Fibroblast of lung (primary cell): ENCODE measurements around the gene CNN3. TPM values are rescaled to one million over a fixed set of nuclear protein-coding genes. Genes with fewer than 3 reads are reported as not detected.

Experiments used
- DNase-seq, 2 donors: peaks; one replicate each; pipeline versions ENCODE4 v3.0.0 to v3.0.0-alpha.2; 2010; ENCODE audit warnings: low read depth in 2 of 2
- H2AFZ ChIP-seq: 2 replicates; pipeline ENCODE4 v1.5.1; 2012; ENCODE audit warnings: low read length, control low read depth, inconsistent platforms
- H3K27ac ChIP-seq: 2 replicates; pipeline ENCODE4 v1.5.1; 2011; ENCODE audit warnings: low read length, control low read depth; ENCODE audit not compliant: insufficient read depth
- H3K27me3 ChIP-seq: 2 replicates; pipeline ENCODE4 v1.5.1; 2011; ENCODE audit warnings: mild to moderate bottlenecking, low read length; ENCODE audit not compliant: control insufficient read depth, insufficient read depth
- H3K36me3 ChIP-seq: 2 replicates; pipeline ENCODE4 v1.5.1; 2011; ENCODE audit warnings: low read length; ENCODE audit not compliant: control insufficient read depth, insufficient read depth
- H3K4me1 ChIP-seq: 2 replicates; pipeline ENCODE4 v1.5.1; 2011; ENCODE audit warnings: low read length; ENCODE audit not compliant: control insufficient read depth, insufficient read depth; ENCODE audit errors: extremely low read depth
- H3K4me2 ChIP-seq: 2 replicates; pipeline ENCODE4 v1.5.1; 2011; ENCODE audit warnings: low read length, control low read depth; ENCODE audit not compliant: insufficient read depth; ENCODE audit errors: extremely low read depth
- H3K4me3 ChIP-seq, 4 experiments: fragments of 200-600 bp in 1 of 4; sonication (generic) in 1 of 4; replicated peaks in 1 of 4; 2 replicates each; pipeline ENCODE4 v1.5.1; 2011 to 2016; ENCODE audit warnings: low read length in 4 of 4, low read depth in 3 of 4, mild to moderate bottlenecking in 3 of 4, control low read depth in 2 of 4, inconsistent platforms in 1 of 4, mixed read lengths in 1 of 4; ENCODE audit not compliant: insufficient read depth in 1 of 4; ENCODE audit errors: control extremely low read depth in 1 of 4
- H3K79me2 ChIP-seq: 2 replicates; pipeline ENCODE4 v1.5.1; 2012; ENCODE audit warnings: mild to moderate bottlenecking, low read length, inconsistent platforms; ENCODE audit not compliant: control insufficient read depth, insufficient read depth
- H3K9ac ChIP-seq: 2 replicates; pipeline ENCODE4 v1.5.1; 2011; ENCODE audit warnings: mild to moderate bottlenecking, low read length, control low read depth; ENCODE audit not compliant: insufficient read depth
- H3K9me3 ChIP-seq: 2 replicates; pipeline ENCODE4 v1.5.1; 2012; ENCODE audit warnings: low read depth, low read length; ENCODE audit not compliant: control insufficient read depth, insufficient read depth
- H4K20me1 ChIP-seq: 2 replicates; pipeline ENCODE4 v1.5.1; 2011; ENCODE audit warnings: low read length; ENCODE audit not compliant: control insufficient read depth, insufficient read depth; ENCODE audit errors: extremely low read depth
- EZH2 ChIP-seq: IDR thresholded peaks from 2 replicates; pipeline ENCODE4 v1.5.1; 2012; ENCODE audit warnings: low read length, control low read depth, mild to moderate bottlenecking; ENCODE audit errors: missing control alignments
- polyA plus RNA-seq, 2 donors: library from polyadenylated mRNA; depleted of rRNA in 1 of 2; stranded (reverse) in 1 of 2; unstranded in 1 of 2; fragments of >200 nt; gene quantifications; 2 replicates each; pipeline ENCODE4 v1.2.1, GENCODE V29; 2011 to 2012; ENCODE audit warnings: missing spikeins in 1 of 2
- total RNA-seq: library from RNA; depleted of rRNA; stranded (reverse); fragments of >200 nt; gene quantifications from 2 replicates; pipeline ENCODE4 v1.2.1, GENCODE V29; 2014
- TF ChIP-seq, protein P1 (sequence below), 2 donors: IDR thresholded peaks in 1 of 2; conservative IDR thresholded peaks in 1 of 2; 1 replicate in 1 of 2; 2 replicates in 1 of 2; pipeline ENCODE4 v1.5.1; 2011 to 2012; ENCODE audit warnings: low read length in 2 of 2, control low read depth in 1 of 2, inconsistent platforms in 1 of 2, low read depth in 1 of 2, mild to moderate bottlenecking in 1 of 2

The CNN3 gene
- total and polyA plus RNA-seq, 2 donors (not counting 1 experiment from before 2014, with no cell fraction given): 601 to 670 TPM

DNA sequence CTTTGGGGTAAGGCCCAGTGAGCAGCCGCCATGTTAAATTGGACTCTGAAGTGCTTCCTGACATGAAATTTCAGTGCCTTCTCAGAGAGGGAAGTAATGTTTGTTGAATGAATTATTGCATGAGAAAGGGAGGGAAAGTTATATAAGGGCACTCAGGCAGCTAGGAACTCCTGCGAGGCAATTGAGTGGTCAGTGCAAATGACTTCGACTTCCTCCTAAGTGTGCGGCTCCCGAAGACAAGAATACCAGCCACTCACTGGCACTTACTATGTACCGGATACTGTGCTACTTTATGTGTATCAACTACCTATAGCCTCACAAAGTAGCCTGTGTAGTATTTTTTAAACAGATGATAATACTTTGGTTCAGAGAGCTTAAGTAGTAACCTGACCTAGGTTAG lies 52.5 kb downstream of the CNN3 start:
- H3K4me2 ChIP-seq: no peak overlapping the region
- H3K4me3 ChIP-seq: no peak overlapping the region
- H2AFZ ChIP-seq: no peak overlapping the region
- H3K4me1 ChIP-seq: no peaks in the 10 kb centered on the region
- DNase-seq: no peak
- H3K27ac ChIP-seq: no peak overlapping the region
- no peaks in the 10 kb centered on the region for H3K9me3 ChIP-seq
- no peaks in the 10 kb centered on the region for H3K36me3 ChIP-seq
- no peaks in the 10 kb centered on the region for H4K20me1 ChIP-seq
- TF ChIP-seq, protein P1, sequence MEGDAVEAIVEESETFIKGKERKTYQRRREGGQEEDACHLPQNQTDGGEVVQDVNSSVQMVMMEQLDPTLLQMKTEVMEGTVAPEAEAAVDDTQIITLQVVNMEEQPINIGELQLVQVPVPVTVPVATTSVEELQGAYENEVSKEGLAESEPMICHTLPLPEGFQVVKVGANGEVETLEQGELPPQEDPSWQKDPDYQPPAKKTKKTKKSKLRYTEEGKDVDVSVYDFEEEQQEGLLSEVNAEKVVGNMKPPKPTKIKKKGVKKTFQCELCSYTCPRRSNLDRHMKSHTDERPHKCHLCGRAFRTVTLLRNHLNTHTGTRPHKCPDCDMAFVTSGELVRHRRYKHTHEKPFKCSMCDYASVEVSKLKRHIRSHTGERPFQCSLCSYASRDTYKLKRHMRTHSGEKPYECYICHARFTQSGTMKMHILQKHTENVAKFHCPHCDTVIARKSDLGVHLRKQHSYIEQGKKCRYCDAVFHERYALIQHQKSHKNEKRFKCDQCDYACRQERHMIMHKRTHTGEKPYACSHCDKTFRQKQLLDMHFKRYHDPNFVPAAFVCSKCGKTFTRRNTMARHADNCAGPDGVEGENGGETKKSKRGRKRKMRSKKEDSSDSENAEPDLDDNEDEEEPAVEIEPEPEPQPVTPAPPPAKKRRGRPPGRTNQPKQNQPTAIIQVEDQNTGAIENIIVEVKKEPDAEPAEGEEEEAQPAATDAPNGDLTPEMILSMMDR (conservative IDR thresholded peaks at IDR 0.05 in 1 of 2, IDR thresholded peaks at IDR 0.05 in 1 of 2; ENCODE audit: low read depth in 1 of 2, low read length in 2 of 2): no peak
- no peak for TF ChIP-seq EZH2
- no peaks in the 10 kb centered on the region for H3K27me3 ChIP-seq
- no peaks in the 10 kb centered on the region for H3K79me2 ChIP-seq
- no peak overlapping the region for H3K9ac ChIP-seq

DNA sequence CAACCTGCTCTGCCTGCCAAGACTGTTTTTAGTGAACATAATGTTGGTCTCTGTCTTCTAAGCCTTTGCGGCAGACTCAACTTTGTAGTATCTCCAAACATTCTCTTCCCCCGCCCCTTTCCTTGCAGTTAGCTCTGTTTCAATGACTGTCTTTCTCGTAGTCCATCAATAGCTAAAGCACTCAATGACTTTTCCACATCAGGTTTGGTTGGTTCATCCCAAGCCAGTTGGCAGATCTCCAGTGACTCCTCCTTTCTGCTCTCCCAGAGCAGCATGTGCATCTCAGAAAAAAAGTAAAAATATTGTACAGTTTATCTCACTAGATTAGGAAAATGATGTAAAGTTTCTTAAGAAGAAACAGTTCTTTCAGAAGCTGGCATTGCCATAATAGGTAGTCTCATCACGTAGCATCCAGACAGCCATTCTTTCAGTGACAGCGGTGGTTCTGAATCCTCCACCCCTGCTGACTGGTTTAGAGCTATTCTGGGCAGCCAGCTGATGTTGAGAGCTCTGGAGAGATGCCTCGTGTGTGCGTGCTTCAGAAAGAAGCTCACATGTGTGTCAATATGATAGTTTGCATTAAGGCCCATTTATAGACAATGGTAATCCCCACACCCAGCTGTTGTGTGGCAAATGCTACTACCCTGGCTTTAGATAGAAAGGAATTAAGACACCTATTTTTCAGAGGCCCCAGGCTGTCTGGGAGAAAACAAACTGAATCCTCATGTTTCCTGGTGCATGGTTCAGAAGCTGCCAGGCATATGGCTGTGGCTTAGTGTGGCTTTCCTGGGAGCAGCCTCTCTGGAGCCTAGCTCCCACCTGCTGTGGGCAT lies 53.2 kb downstream of the CNN3 start:
- no peak for TF ChIP-seq EZH2
- TF ChIP-seq, protein P1 (conservative IDR thresholded peaks at IDR 0.05 in 1 of 2, IDR thresholded peaks at IDR 0.05 in 1 of 2; ENCODE audit: low read depth in 1 of 2, low read length in 2 of 2): no peak
- no peaks in the 10 kb centered on the region for H3K4me1 ChIP-seq
- no peak overlapping the region for H3K4me2 ChIP-seq
- no peaks in the 10 kb centered on the region for H3K9me3 ChIP-seq
- H3K79me2 ChIP-seq: no peaks in the 10 kb centered on the region
- no peaks in the 10 kb centered on the region for H4K20me1 ChIP-seq
- no peaks in the 10 kb centered on the region for H3K27me3 ChIP-seq
- H3K27ac ChIP-seq: no peak overlapping the region
- DNase-seq: peak; percentile 30 to 55
- H3K36me3 ChIP-seq: no peaks in the 10 kb centered on the region
- no peak overlapping the region for H3K4me3 ChIP-seq
- no peak overlapping the region for H3K9ac ChIP-seq
- H2AFZ ChIP-seq: no peak overlapping the region

DNA sequence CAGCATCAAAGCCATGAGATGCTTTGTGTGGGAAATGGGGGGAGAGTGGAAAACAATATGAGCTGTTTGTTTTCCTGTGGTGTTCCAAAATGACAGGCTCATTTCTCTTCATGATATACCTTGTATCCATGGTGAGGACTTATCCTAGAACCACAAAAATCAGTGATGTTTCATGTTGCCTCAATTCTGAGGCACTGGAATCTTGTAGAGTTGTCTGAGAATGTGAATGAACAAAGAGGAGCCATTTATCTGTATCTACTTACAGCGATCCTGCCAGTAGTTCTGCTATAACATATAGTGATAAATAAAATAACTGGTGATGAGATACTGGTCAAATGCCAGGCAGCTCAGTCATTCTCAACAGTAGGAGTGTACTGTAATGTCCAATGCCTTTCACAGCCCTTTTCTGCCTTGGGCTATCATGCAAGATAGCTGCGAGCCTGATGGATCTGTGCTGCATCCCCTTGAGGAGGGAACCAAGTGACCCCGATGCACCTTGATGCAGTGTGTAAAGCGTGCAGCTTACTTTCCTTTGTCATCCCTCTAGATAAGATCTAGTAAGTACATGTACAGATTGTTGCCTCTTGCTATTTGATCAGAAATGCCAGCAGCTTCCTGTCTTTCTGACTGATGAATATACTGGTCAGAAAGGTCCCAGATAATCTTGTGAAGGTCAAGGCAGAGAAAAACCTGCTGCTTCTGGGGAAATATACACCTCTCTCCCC lies 54.0 kb downstream of the CNN3 start:
- no peak overlapping the region for H3K9ac ChIP-seq
- no peaks in the 10 kb centered on the region for H3K4me1 ChIP-seq
- TF ChIP-seq, protein P1 (conservative IDR thresholded peaks at IDR 0.05 in 1 of 2, IDR thresholded peaks at IDR 0.05 in 1 of 2; ENCODE audit: low read depth in 1 of 2, low read length in 2 of 2): no peak
- TF ChIP-seq EZH2: no peak
- H3K79me2 ChIP-seq: no peaks in the 10 kb centered on the region
- H3K4me2 ChIP-seq: no peak overlapping the region
- H3K9me3 ChIP-seq: no peaks in the 10 kb centered on the region
- no peaks in the 10 kb centered on the region for H3K27me3 ChIP-seq
- H4K20me1 ChIP-seq: no peaks in the 10 kb centered on the region
- no peak overlapping the region for H3K4me3 ChIP-seq
- DNase-seq: peak in 1 of 2 donors; percentile 78
- no peaks in the 10 kb centered on the region for H3K36me3 ChIP-seq
- no peak overlapping the region for H2AFZ ChIP-seq
- no peak overlapping the region for H3K27ac ChIP-seq
